HUES48 (cell line): ENCODE data around the gene TRIML2.
A peak's percentile ranks its signal among the peaks of the same experiment; 100 is the strongest.
"Not testable (repeated sequence)": the region's sequence is repeated elsewhere in the genome, so short reads cannot be mapped to it uniquely, and the experiment has no call there.

Experiments
- H3K27ac ChIP-seq: one replicate; pipeline ENCODE4 v1.7.0; 2013; ENCODE audit warnings: low read depth, low read length, inconsistent platforms
- H3K27me3 ChIP-seq: 2 replicates; pipeline ENCODE4 v1.6.1; 2013; ENCODE audit warnings: mild to moderate bottlenecking, low read length; ENCODE audit not compliant: control insufficient read depth, insufficient read depth
- H3K36me3 ChIP-seq: 2 replicates; pipeline ENCODE4 v1.6.1; 2013; ENCODE audit warnings: low read length; ENCODE audit not compliant: control insufficient read depth, insufficient read depth
- H3K4me1 ChIP-seq: 2 replicates; pipeline ENCODE4 v1.6.1; 2013; ENCODE audit warnings: mild to moderate bottlenecking, low read length; ENCODE audit not compliant: control insufficient read depth, insufficient read depth
- H3K4me3 ChIP-seq: 2 replicates; pipeline ENCODE4 v1.5.1; 2013; ENCODE audit warnings: mild to moderate bottlenecking, low read depth, low read length
- H3K9ac ChIP-seq: 2 replicates; pipeline ENCODE4 v1.6.1; 2013; ENCODE audit warnings: mild to moderate bottlenecking, low read depth, low read length, moderate library complexity
- H3K9me3 ChIP-seq: 2 replicates; pipeline ENCODE4 v1.6.1; 2013; ENCODE audit warnings: low read length; ENCODE audit not compliant: control insufficient read depth, insufficient read depth

Gene TRIML2

DNA sequence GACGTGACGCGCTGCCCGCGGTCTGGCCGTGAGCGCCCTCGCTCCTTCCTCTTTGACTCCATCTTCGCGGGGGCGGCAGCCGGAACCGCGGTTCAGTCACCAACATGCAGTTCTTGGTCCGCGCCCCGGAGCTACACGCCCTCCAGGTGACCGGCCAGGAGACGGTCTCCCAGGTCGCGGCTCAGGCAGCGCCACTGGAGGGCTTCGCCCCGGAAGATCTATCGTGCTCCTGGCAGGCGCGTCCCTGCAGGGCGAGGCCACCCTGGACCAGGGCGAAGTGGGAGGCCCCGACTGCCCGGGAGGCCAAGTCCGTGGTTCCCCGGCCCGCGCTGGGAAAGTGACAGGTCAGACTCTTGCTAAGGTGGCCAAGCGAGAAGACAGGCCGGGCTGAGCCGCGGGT, 2.9 kb downstream of the TRIML2 start:
- Histone ChIP-seq H3K9me3 (no peaks in the 10 kb centered on the region), H3K4me3 (no peak overlapping the region), H3K27ac (peak overlapping the region; percentile 98), H3K4me1 (peaks cover 31% of the 10 kb centered on the region), H3K36me3 (peaks cover 28% of the 10 kb centered on the region), H3K27me3 (no peaks in the 10 kb centered on the region), H3K9ac (no peak overlapping the region)

DNA sequence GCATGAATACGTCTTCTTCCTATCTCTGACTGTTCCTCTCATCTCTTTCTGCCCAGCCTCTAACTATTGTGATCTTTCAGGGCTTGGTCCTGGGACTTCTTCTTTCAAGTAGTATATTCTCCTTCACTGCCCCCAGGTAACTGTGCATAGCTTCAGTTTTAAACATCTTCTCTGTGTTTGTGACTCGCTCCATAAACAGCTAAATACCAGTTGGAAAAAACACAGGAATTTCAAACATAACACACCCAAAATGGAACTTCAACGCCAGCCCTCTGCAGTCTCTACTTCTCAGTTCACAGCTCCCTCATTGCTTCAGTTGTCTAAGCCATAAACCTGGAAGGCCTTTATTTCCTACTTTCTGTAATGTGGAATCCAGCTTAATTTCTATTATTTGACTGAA, 16.6 kb downstream of the TRIML2 start:
- Histone ChIP-seq H3K27ac (no peak overlapping the region), H3K4me1 (no peaks in the 10 kb centered on the region), H3K9ac (no peak overlapping the region), H3K4me3 (no peak overlapping the region), H3K9me3 (no peaks in the 10 kb centered on the region), H3K36me3 (peaks cover 78% of the 10 kb centered on the region), H3K27me3 (no peaks in the 10 kb centered on the region)

DNA sequence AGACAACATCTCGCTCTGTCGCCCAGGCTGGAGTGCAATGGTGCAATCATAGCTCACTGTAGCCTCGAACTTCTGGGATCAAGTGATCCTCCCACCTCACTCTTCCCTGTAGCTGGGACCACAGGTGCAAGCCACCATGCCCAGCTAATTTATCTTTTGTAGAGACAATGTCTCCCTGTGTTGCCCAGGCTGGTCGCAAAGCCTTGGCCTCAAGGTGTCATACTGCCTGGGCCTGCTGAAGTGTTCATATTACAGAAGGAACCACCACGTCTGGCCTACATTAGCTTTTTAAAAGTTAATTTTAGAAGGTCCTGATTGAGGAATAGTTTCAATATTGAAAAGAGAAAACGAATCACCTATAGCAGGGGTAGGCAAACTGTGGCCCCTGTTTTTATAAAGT, 22.5 kb downstream of the TRIML2 start:
- H3K36me3 ChIP-seq, result peaks cover 35% of the 10 kb centered on the region
- H3K9me3 ChIP-seq, result no peaks in the 10 kb centered on the region
- H3K27ac ChIP-seq, result no peak overlapping the region
- H3K27me3 ChIP-seq, result no peaks in the 10 kb centered on the region
- H3K4me1 ChIP-seq, result no peaks in the 10 kb centered on the region
- no peak overlapping the region for H3K4me3 ChIP-seq
- no peak overlapping the region for H3K9ac ChIP-seq

DNA sequence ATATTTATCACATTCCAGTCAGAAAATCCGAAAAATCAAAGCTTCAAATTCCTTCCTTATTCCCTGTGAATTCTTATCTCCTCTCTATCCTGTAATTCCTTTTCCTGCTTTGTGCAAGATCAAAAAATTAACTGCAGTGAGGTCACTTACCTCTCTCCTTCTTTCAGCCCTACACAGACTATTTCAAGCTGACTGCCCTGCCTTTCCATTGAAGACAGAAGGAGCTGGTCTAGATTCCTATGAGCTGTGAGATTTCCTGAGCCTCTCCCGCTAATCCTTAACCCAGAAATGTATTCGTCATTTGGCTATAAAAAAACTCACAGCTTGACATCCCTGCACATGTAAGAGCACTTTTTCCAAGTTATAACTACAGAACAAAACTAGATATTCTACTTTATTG, 26.6 kb downstream of the TRIML2 start:
- Histone ChIP-seq H3K4me3 (no peak overlapping the region), H3K4me1 (0 out of 2 replicates have a peak, but pooled peaks cover 2% of the 10 kb centered on the region), H3K9me3 (no peaks in the 10 kb centered on the region), H3K27me3 (no peaks in the 10 kb centered on the region), H3K36me3 (no peaks in the 10 kb centered on the region), H3K9ac (no peak overlapping the region), H3K27ac (no peak overlapping the region)

DNA sequence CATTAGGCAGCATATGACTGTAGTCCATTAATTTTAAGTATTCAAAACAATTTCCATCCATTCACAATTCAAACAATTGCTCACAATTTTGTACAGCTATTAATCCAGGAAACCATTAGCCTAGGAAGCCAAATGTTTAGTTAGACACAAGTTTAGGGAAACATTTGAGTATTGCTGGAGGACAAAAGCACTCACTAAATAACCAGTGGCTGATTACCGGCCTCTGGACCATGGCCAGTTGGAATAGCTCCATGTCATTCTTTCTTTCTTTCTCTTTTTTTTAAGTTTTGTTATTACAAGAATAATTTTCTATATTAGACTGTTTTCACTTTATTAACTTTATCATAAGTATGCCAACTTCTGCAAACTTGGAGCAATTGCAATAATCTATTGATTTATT, 31.3 kb downstream of the TRIML2 start:
- no peak overlapping the region for H3K4me3 ChIP-seq
- H3K27ac ChIP-seq, result no peak overlapping the region
- H3K4me1 ChIP-seq, result 0 out of 2 replicates have a peak, but pooled peaks cover 6% of the 10 kb centered on the region
- no peak overlapping the region for H3K9ac ChIP-seq
- no peaks in the 10 kb centered on the region for H3K9me3 ChIP-seq
- H3K36me3 ChIP-seq, result no peaks in the 10 kb centered on the region
- no peaks in the 10 kb centered on the region for H3K27me3 ChIP-seq

DNA sequence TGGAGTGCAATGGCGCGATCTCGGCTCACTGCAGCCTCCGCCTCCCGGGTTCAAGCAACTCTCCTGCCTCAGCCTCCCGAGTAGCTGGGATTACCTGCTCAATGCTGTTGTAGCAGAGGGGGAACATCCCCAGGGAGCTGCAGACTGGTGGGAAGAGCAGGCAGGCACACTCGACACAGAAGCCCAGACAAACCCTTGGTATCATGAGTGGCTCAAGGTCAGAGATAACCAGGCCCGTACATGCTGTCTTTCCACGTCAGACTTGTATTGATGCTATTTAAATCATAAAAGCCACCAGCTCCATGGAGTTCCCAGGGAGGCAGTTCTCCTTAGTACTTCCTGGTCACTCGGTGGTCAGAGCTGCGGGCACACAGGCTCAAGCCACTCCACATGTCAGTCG, 33.2 kb downstream of the TRIML2 start:
- 0 out of 2 replicates have a peak, but pooled peaks cover 5% of the 10 kb centered on the region for H3K4me1 ChIP-seq
- no peak overlapping the region for H3K9ac ChIP-seq

DNA sequence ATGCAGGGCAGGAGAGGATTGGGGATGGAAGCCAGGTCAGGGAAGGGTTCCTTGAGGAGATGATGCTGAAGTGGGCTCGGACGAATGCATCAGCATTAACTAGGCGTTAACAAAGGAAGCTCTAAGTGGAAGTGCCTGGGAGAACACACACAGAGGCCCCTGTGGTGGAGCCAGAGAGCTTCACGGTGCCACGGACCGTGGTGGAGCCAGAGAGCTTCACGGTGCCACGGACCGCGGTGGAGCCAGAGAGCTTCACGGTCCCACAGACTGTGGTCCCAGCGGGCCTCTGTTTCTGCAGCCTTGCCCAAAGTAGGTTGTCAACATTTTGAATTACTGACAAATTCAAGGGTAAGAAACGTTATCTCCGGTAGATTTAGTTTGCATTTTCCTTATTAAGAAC, 48.3 kb downstream of the TRIML2 start:
- no peak overlapping the region for H3K9ac ChIP-seq
- no peak overlapping the region for H3K27ac ChIP-seq
- H3K9me3 ChIP-seq, result no peaks in the 10 kb centered on the region
- no peaks in the 10 kb centered on the region for H3K36me3 ChIP-seq
- no peaks in the 10 kb centered on the region for H3K27me3 ChIP-seq
- H3K4me1 ChIP-seq, result no peaks in the 10 kb centered on the region
- no peak overlapping the region for H3K4me3 ChIP-seq

More for the DNA sequence above, 33.2 kb downstream of the TRIML2 start:
- Histone ChIP-seq H3K4me3 (no peak overlapping the region), H3K9me3 (no peaks in the 10 kb centered on the region), H3K36me3 (no peaks in the 10 kb centered on the region), H3K27ac (no peak overlapping the region), H3K27me3 (no peaks in the 10 kb centered on the region)

DNA sequence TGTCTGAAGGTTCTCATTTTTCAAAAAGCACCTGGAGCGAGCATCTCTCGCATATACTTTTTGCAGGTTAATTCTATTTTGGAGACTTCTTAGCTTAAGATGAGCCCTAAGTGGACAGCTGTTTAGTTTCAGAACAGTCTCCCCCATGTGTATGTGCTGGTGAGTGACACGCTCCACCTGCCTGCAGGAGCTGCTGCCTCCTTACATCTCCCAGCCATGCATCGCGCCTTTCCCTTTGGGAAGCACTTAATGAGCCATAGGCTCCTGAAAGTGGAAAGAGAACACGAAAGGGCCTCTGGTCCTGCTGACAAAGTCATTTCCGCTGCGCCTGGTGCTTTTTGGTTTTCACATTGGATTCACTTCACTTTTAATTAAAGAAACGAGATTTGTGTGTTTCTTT, 56.1 kb downstream of the TRIML2 start:
- Histone ChIP-seq H3K36me3 (no peaks in the 10 kb centered on the region), H3K4me3 (no peak overlapping the region), H3K9me3 (no peaks in the 10 kb centered on the region), H3K27ac (no peak overlapping the region), H3K27me3 (no peaks in the 10 kb centered on the region), H3K9ac (no peak overlapping the region), H3K4me1 (no peaks in the 10 kb centered on the region)

DNA sequence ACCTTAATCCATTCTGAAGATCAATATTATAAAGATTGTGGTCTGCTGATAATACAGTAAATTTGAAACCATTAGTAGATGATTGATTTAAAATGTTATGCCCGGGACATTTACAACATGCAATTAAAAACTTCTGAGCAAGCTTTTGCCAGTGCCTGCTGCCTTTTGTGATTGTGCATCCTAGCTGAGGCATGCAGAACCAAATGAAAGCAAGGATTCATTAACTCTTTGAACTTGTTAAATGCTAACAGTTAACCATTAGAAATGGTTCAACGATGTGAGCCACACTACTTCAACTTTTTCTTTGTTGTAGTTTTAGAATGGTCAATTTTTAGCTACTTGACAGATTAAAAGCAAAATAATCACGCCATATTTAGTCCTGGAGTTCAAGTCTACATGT, 62.7 kb downstream of the TRIML2 start:
- Histone ChIP-seq H3K27me3 (no peaks in the 10 kb centered on the region), H3K27ac (no peak overlapping the region), H3K4me1 (peaks cover 9% of the 10 kb centered on the region; the same call in 1 of the 2 replicates), H3K4me3 (no peak overlapping the region), H3K36me3 (no peaks in the 10 kb centered on the region), H3K9me3 (no peaks in the 10 kb centered on the region), H3K9ac (no peak overlapping the region)

DNA sequence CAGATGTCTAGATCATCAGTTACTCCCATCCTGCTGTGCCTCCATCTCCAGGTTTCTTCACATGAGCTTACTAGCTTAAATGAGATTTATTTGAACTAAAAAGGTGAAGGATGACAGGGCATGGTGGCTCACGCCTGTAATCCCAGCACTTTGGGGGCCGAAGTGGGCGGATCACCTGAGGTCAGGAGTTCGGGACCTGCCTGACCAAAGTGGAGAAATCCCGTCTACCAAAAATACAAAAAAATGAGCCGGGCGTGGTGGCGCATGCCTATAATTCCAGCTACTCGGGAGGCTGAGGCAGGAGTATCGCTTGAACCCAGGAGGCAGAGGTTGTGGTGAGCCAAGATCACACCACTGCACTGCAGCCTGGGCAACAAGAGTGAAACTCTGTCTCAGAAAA, 63.9 kb downstream of the TRIML2 start:
- H3K27me3 ChIP-seq, H3K9me3 ChIP-seq, H3K4me3 ChIP-seq, H3K9ac ChIP-seq, H3K36me3 ChIP-seq, H3K4me1 ChIP-seq, H3K27ac ChIP-seq: not testable (repeated sequence)

DNA sequence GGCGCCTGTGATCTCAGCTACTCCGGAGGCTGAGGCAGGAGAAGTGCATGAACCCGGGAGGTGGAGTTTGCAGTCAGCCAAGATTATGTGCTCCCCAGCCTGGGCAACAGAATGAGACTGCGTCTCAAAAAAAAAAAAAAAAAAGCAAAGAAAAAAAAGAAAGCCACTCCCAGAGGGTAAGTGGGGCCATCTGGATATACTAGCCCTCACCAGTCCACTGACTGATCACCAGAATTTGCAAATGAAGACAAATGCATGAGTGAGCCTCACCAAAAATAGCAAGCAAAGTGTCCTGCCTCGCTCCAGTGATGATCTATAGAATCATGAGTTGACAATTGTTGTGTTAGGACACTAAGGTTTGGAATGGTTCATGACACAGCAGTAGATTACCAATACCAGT, 66.2 kb downstream of the TRIML2 start:
- Histone ChIP-seq H3K4me1 (peaks cover 14% of the 10 kb centered on the region), H3K9ac (no peak overlapping the region), H3K27ac (no peak overlapping the region), H3K27me3 (no peaks in the 10 kb centered on the region), H3K36me3 (no peaks in the 10 kb centered on the region), H3K4me3 (no peak overlapping the region), H3K9me3 (no peaks in the 10 kb centered on the region)

DNA sequence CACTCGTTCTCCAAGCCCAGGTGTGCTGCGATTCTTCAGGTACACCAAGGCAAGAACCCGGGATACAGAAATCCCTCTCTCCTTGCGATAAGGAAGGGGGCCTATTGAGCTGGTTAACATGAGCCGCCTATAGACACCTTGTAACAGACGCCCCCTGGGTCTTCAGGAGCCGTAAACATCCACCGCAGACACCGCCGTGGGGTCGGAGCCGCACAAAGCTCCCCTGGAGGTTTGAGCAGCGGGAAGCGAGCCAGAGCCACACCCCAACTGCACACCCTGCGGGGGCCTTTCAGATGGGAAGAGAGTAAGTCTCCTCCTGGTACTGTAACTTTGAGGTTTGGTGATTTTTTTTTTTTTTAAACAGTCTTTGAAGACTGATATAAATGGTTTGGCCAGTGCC, 67.2 kb downstream of the TRIML2 start:
- no peaks in the 10 kb centered on the region for H3K9me3 ChIP-seq
- peaks cover 14% of the 10 kb centered on the region for H3K4me1 ChIP-seq
- H3K27ac ChIP-seq, result no peak overlapping the region
- no peak overlapping the region for H3K4me3 ChIP-seq
- H3K9ac ChIP-seq, result no peak overlapping the region
- no peaks in the 10 kb centered on the region for H3K27me3 ChIP-seq
- no peaks in the 10 kb centered on the region for H3K36me3 ChIP-seq
